WTC11 (cell line): ENCODE measurements around the gene SPATA32. TPM values are rescaled to one million over a fixed set of nuclear protein-coding genes. Genes with fewer than 3 reads are reported as not detected.

Source experiments
- ATAC-seq: fragments of 200-7000 bp; cut with Tn5 transposase; 2 replicates; pipeline ENCODE4 v1.10.0; 2021; ENCODE audit warnings: mild to moderate bottlenecking, moderate library complexity
- CTCF ChIA-PET: fragments of 300-600 bp; sonication (Branson Sonifier 250); formaldehyde crosslinking; loops from one replicate; lab custom pipeline; 2021; ENCODE audit warnings: antibody characterized with exemption; lab: Charles Lee
- POLR2A ChIA-PET: fragments of 350-600 bp; sonication (Branson Sonifier 250); formaldehyde crosslinking; loops from one replicate; lab custom pipeline; 2021; ENCODE audit warnings: antibody characterized with exemption; lab: Charles Lee
- DNase-seq: peaks from one replicate; pipeline ENCODE4 v3.0.0; 2021; ENCODE audit warnings: low spot score
- H3K27ac Mint-ChIP-seq: 2 replicates; pipeline ENCODE4 v1.8.0; 2021; ENCODE audit warnings: mixed read lengths
- H3K27me3 Mint-ChIP-seq: 2 replicates; pipeline ENCODE4 v1.8.0; 2021; ENCODE audit warnings: low read depth, mild to moderate bottlenecking, moderate library complexity, mixed read lengths
- H3K36me3 Mint-ChIP-seq: 2 replicates; pipeline ENCODE4 v1.8.0; 2021; ENCODE audit warnings: mixed read lengths
- H3K4me1 Mint-ChIP-seq: 2 replicates; pipeline ENCODE4 v1.8.0; 2022; ENCODE audit warnings: mixed read lengths
- H3K4me3 Mint-ChIP-seq: 2 replicates; pipeline ENCODE4 v1.8.0; 2021; ENCODE audit warnings: mild to moderate bottlenecking, moderate library complexity, mixed read lengths
- H3K9me3 Mint-ChIP-seq: 2 replicates; pipeline ENCODE4 v1.8.0; 2021; ENCODE audit warnings: mixed read lengths
- ERG ChIP-seq: fragments of 250-450 bp; sonication (Bioruptor Pico); IDR thresholded peaks from 2 replicates; pipeline ENCODE4 v1.8.0; 2021; ENCODE audit warnings: mild to moderate bottlenecking
- ESRRA ChIP-seq: sonication (generic); formaldehyde crosslinking; IDR thresholded peaks from 2 replicates; pipeline ENCODE4 v1.8.1; 2022; ENCODE audit warnings: mild to moderate bottlenecking, missing genetic modification reagents, borderline replicate concordance
- GABPB1 ChIP-seq: sonication (generic); formaldehyde crosslinking; IDR thresholded peaks from 2 replicates; pipeline ENCODE4 v1.8.1; 2023; ENCODE audit warnings: mild to moderate bottlenecking, missing genetic modification reagents
- IRF2 ChIP-seq: sonication (generic); formaldehyde crosslinking; IDR thresholded peaks from 2 replicates; pipeline ENCODE4 v1.8.0; 2022; ENCODE audit warnings: low read depth, missing genetic modification reagents, borderline replicate concordance
- JAZF1 ChIP-seq: fragments of 250-450 bp; sonication (Bioruptor Pico); IDR thresholded peaks from 2 replicates; pipeline ENCODE4 v1.9.0; 2021; ENCODE audit warnings: moderate library complexity, mild to moderate bottlenecking, inconsistent platforms
- NFATC4 ChIP-seq: fragments of 250-450 bp; sonication (Bioruptor Pico); IDR thresholded peaks from 2 replicates; pipeline ENCODE4 v1.9.0; 2021; ENCODE audit warnings: mild to moderate bottlenecking
- NFE2L1 ChIP-seq: sonication (generic); formaldehyde crosslinking; IDR thresholded peaks from 2 replicates; pipeline ENCODE4 v1.8.1; 2023; ENCODE audit warnings: missing genetic modification reagents
- NR2C2 ChIP-seq: sonication (generic); formaldehyde crosslinking; IDR thresholded peaks from 2 replicates; pipeline ENCODE4 v1.8.0; 2022; ENCODE audit warnings: mild to moderate bottlenecking, missing genetic modification reagents
- OVOL2 ChIP-seq: fragments of 250-450 bp; sonication (Bioruptor Pico); IDR thresholded peaks from 2 replicates; pipeline ENCODE4 v1.9.0; 2021; ENCODE audit warnings: mild to moderate bottlenecking, borderline replicate concordance
- RELA ChIP-seq: sonication (generic); formaldehyde crosslinking; IDR thresholded peaks from 2 replicates; pipeline ENCODE4 v1.8.1; 2022; ENCODE audit warnings: missing genetic modification reagents, mild to moderate bottlenecking, borderline replicate concordance
- SMAD3 ChIP-seq: sonication (generic); formaldehyde crosslinking; IDR thresholded peaks from 2 replicates; pipeline ENCODE4 v1.8.0; 2022; ENCODE audit warnings: missing genetic modification reagents, mild to moderate bottlenecking, borderline replicate concordance
- TCF7 ChIP-seq: sonication (generic); formaldehyde crosslinking; IDR thresholded peaks from 2 replicates; pipeline ENCODE4 v1.8.0; 2022; ENCODE audit warnings: mild to moderate bottlenecking, low read depth, missing genetic modification reagents, moderate library complexity
- ZNF121 ChIP-seq: sonication (generic); formaldehyde crosslinking; IDR thresholded peaks from 2 replicates; pipeline ENCODE4 v1.8.0; 2023; ENCODE audit warnings: missing genetic modification reagents
- ZNF219 ChIP-seq: sonication (generic); formaldehyde crosslinking; IDR thresholded peaks from 2 replicates; pipeline ENCODE4 v1.8.0; 2023; ENCODE audit warnings: missing genetic modification reagents, mild to moderate bottlenecking, borderline replicate concordance
- ZNF263 ChIP-seq: sonication (generic); formaldehyde crosslinking; IDR thresholded peaks from 2 replicates; pipeline ENCODE4 v1.8.1; 2022; ENCODE audit warnings: low read depth, mild to moderate bottlenecking, moderate library complexity, missing genetic modification reagents
- ZNF423 ChIP-seq: fragments of 250-450 bp; sonication (Bioruptor Pico); IDR thresholded peaks from 2 replicates; pipeline ENCODE4 v2.1.2; 2022; ENCODE audit warnings: mild to moderate bottlenecking, moderate library complexity
- total RNA-seq: library from RNA; stranded (reverse); gene quantifications from 3 replicates; pipeline ENCODE4 v1.2.3, GENCODE V29; 2021
- TF ChIP-seq, protein P1 (sequence below): sonication (generic); formaldehyde crosslinking; IDR thresholded peaks from 2 replicates; pipeline ENCODE4 v1.8.1; 2023; ENCODE audit warnings: mild to moderate bottlenecking, missing genetic modification reagents, moderate library complexity
- TF ChIP-seq, protein P2 (sequence below): fragments of 250-450 bp; sonication (Bioruptor Pico); IDR thresholded peaks from 2 replicates; pipeline ENCODE4 v1.9.0; 2021; ENCODE audit warnings: moderate library complexity, mild to moderate bottlenecking, inconsistent platforms, borderline replicate concordance
- TF ChIP-seq, protein P3 (sequence below): sonication (generic); formaldehyde crosslinking; IDR thresholded peaks from 2 replicates; pipeline ENCODE4 v1.8.1; 2023; ENCODE audit warnings: mild to moderate bottlenecking, missing genetic modification reagents, moderate library complexity
- TF ChIP-seq, protein P4 (sequence below): sonication (generic); formaldehyde crosslinking; IDR thresholded peaks from 2 replicates; pipeline ENCODE4 v1.8.0; 2022; ENCODE audit warnings: missing genetic modification reagents
- TF ChIP-seq, protein P5 (sequence below): sonication (generic); formaldehyde crosslinking; IDR thresholded peaks from 2 replicates; pipeline ENCODE4 v1.8.1; 2022; ENCODE audit warnings: missing genetic modification reagents, borderline replicate concordance
- TF ChIP-seq, protein P6 (sequence below): sonication (generic); formaldehyde crosslinking; IDR thresholded peaks from 2 replicates; pipeline ENCODE4 v1.8.1; 2022; ENCODE audit warnings: mild to moderate bottlenecking, missing genetic modification reagents, moderate library complexity, borderline replicate concordance

The SPATA32 gene
- total RNA-seq, 1 experiment from 2014 or later = 0.15 TPM

DNA sequence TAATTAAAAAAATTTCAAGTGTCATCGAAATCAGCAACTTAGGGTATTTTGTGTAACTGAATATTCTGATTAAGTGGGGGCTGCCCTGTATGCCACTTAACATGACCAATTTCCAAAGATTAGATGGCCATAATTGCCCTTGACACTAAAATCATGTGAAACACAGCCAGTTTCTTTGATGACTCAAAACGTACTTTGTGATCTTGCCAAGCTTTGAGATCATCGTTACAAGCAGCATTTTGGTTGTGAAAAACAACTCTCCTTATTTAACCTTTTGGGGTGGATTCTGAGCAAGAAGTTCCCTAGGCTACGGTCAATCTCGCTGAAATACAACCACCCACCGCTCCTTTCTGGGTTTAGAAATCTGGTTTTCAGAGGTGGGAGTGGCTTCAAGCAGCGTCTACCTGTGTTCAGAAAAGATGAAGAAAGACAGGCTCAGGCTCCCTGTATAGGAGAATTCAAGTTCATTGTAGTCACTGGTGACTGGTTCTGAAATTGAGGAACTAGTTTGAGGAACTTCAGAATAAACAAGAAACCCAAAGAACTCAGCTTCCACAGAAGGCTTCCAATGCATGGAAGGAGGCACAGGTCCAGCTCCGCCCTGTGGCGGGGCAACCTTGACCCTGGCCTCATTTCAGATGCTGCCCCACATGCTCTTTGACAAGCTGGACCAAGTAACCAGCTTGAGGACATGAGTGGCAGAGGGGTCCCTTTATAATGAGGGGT, 45.6 kb upstream of the SPATA32 start (continued):
- TF ChIP-seq ERG (CRISPR knock-in tag) (no peak), GABPB1 (no peak), NFATC4 (CRISPR knock-in tag) (no peak), ZNF263 (CRISPR knock-in tag) (no peak), SMAD3 (no peak), OVOL2 (no peak), ZNF423 (CRISPR knock-in tag) (no peak), IRF2 (CRISPR knock-in tag) (no peak)
- TF ChIP-seq, protein P1, sequence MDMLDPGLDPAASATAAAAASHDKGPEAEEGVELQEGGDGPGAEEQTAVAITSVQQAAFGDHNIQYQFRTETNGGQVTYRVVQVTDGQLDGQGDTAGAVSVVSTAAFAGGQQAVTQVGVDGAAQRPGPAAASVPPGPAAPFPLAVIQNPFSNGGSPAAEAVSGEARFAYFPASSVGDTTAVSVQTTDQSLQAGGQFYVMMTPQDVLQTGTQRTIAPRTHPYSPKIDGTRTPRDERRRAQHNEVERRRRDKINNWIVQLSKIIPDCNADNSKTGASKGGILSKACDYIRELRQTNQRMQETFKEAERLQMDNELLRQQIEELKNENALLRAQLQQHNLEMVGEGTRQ (CRISPR knock-in tag) = no peak
- TF ChIP-seq, protein P2, sequence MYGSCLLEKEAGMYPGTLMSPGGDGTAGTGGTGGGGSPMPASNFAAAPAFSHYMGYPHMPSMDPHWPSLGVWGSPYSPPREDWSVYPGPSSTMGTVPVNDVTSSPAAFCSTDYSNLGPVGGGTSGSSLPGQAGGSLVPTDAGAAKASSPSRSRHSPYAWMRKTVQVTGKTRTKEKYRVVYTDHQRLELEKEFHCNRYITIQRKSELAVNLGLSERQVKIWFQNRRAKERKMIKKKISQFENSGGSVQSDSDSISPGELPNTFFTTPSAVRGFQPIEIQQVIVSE (CRISPR knock-in tag) = no peak

DNA sequence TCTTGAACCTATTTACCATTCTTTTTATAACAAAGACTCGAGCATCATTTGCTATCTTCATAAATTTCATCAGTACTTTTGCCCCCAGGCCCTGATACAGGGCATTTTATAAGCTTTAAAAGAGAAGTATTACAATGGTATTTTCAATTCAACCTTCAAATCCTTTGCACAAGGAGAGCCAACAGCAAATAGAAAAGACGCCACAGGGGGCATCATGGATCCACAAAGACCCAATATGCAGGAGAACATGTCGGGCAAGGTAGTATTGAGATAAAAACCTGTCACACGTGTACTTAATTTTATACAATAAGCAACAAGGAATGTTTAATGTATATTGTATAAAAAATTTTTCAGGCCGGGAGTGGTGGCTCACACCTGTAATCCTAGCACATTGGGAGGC, 44.7 kb upstream of the SPATA32 start:
- Mint-ChIP-seq H3K27ac (no peak overlapping the region), H3K27me3 (no peaks in the 10 kb centered on the region), H3K36me3 (peaks cover 5% of the 10 kb centered on the region; the same call in 1 of the 2 replicates), H3K4me1 (peaks cover 12% of the 10 kb centered on the region), H3K4me3 (no peak overlapping the region), H3K9me3 (no peaks in the 10 kb centered on the region)
- POLR2A ChIA-PET = interaction anchor here (1.9 kb wide), 1 partner anchor 158 kb away, joined by 4 read pairs; the partner anchor contains the start of gene HEXIM1
- no peak for DNase-seq
- no peak for ATAC-seq
- TF ChIP-seq IRF2 (CRISPR knock-in tag) = no peak
- TF ChIP-seq, protein P3, sequence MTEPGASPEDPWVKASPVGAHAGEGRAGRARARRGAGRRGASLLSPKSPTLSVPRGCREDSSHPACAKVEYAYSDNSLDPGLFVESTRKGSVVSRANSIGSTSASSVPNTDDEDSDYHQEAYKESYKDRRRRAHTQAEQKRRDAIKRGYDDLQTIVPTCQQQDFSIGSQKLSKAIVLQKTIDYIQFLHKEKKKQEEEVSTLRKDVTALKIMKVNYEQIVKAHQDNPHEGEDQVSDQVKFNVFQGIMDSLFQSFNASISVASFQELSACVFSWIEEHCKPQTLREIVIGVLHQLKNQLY (CRISPR knock-in tag) = no peak
- TF ChIP-seq, protein P4, sequence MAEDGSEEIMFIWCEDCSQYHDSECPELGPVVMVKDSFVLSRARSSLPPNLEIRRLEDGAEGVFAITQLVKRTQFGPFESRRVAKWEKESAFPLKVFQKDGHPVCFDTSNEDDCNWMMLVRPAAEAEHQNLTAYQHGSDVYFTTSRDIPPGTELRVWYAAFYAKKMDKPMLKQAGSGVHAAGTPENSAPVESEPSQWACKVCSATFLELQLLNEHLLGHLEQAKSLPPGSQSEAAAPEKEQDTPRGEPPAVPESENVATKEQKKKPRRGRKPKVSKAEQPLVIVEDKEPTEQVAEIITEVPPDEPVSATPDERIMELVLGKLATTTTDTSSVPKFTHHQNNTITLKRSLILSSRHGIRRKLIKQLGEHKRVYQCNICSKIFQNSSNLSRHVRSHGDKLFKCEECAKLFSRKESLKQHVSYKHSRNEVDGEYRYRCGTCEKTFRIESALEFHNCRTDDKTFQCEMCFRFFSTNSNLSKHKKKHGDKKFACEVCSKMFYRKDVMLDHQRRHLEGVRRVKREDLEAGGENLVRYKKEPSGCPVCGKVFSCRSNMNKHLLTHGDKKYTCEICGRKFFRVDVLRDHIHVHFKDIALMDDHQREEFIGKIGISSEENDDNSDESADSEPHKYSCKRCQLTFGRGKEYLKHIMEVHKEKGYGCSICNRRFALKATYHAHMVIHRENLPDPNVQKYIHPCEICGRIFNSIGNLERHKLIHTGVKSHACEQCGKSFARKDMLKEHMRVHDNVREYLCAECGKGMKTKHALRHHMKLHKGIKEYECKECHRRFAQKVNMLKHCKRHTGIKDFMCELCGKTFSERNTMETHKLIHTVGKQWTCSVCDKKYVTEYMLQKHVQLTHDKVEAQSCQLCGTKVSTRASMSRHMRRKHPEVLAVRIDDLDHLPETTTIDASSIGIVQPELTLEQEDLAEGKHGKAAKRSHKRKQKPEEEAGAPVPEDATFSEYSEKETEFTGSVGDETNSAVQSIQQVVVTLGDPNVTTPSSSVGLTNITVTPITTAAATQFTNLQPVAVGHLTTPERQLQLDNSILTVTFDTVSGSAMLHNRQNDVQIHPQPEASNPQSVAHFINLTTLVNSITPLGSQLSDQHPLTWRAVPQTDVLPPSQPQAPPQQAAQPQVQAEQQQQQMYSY (CRISPR knock-in tag) = no peak
- TF ChIP-seq, protein P5, sequence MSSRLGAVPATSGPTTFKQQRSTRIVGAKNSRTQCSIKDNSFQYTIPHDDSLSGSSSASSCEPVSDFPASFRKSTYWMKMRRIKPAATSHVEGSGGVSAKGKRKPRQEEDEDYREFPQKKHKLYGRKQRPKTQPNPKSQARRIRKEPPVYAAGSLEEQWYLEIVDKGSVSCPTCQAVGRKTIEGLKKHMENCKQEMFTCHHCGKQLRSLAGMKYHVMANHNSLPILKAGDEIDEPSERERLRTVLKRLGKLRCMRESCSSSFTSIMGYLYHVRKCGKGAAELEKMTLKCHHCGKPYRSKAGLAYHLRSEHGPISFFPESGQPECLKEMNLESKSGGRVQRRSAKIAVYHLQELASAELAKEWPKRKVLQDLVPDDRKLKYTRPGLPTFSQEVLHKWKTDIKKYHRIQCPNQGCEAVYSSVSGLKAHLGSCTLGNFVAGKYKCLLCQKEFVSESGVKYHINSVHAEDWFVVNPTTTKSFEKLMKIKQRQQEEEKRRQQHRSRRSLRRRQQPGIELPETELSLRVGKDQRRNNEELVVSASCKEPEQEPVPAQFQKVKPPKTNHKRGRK (CRISPR knock-in tag) = no peak
- no peak for TF ChIP-seq JAZF1 (CRISPR knock-in tag)
- TF ChIP-seq TCF7 (CRISPR knock-in tag) = no peak
- no peak for TF ChIP-seq ESRRA (CRISPR knock-in tag)
- no peak for TF ChIP-seq ZNF121 (CRISPR knock-in tag)
- TF ChIP-seq ZNF219 (CRISPR knock-in tag) = no peak
- no peak for TF ChIP-seq RELA (CRISPR knock-in tag)
- TF ChIP-seq NR2C2 (CRISPR knock-in tag) = no peak
- TF ChIP-seq NFATC4 (CRISPR knock-in tag) = no peak
- TF ChIP-seq OVOL2 = no peak
- TF ChIP-seq NFE2L1 = no peak
- TF ChIP-seq, protein P6, sequence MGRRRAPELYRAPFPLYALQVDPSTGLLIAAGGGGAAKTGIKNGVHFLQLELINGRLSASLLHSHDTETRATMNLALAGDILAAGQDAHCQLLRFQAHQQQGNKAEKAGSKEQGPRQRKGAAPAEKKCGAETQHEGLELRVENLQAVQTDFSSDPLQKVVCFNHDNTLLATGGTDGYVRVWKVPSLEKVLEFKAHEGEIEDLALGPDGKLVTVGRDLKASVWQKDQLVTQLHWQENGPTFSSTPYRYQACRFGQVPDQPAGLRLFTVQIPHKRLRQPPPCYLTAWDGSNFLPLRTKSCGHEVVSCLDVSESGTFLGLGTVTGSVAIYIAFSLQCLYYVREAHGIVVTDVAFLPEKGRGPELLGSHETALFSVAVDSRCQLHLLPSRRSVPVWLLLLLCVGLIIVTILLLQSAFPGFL (CRISPR knock-in tag) = no peak
- CTCF ChIA-PET = interaction anchor here (0.6 to 2.3 kb wide), 6 partner anchors 10 to 83 kb away, joined by 3 to 8 read pairs (median 4); partner anchors contain the start of gene MAP3K14
